GM23248 (cell line): Measurements from ENCODE around the gene TMEM273. TPM values are rescaled to one million over a fixed set of nuclear protein-coding genes. Genes with fewer than 3 reads are reported as not detected.

Source experiments
- DNase-seq: peaks from one replicate; pipeline ENCODE4 v3.0.0-alpha.2; 2015
- H2AFZ ChIP-seq: fragments of 200-600 bp; sonication (generic); 2 replicates; pipeline ENCODE4 v1.6.1; 2016; ENCODE audit warnings: antibody characterized with exemption
- H3F3A ChIP-seq: fragments of 200-600 bp; sonication (generic); 2 replicates; pipeline ENCODE4 v1.6.1; 2016; ENCODE audit warnings: mild to moderate bottlenecking, antibody characterized with exemption, mixed run types; ENCODE audit not compliant: insufficient read depth
- H3K27ac ChIP-seq: fragments of 200-600 bp; sonication (generic); 2 replicates; pipeline ENCODE4 v1.5.1; 2016; ENCODE audit warnings: mild to moderate bottlenecking
- H3K27me3 ChIP-seq: fragments of 200-600 bp; sonication (generic); replicated peaks from 2 replicates; pipeline ENCODE4 v1.6.1; 2016; ENCODE audit warnings: mild to moderate bottlenecking; ENCODE audit not compliant: insufficient read depth
- H3K36me3 ChIP-seq: fragments of 200-600 bp; sonication (generic); 2 replicates; pipeline ENCODE4 v1.6.1; 2016; ENCODE audit warnings: low read depth, mild to moderate bottlenecking
- H3K4me1 ChIP-seq: fragments of 200-600 bp; sonication (generic); 2 replicates; pipeline ENCODE4 v1.6.1; 2016; ENCODE audit warnings: mild to moderate bottlenecking; ENCODE audit not compliant: insufficient read depth
- H3K4me2 ChIP-seq: fragments of 200-600 bp; sonication (generic); one replicate; pipeline ENCODE4 v1.6.1; 2016; ENCODE audit warnings: mild to moderate bottlenecking; ENCODE audit not compliant: unreplicated experiment
- H3K4me3 ChIP-seq: fragments of 200-600 bp; sonication (generic); 2 replicates; pipeline ENCODE4 v1.5.1; 2016; ENCODE audit warnings: mild to moderate bottlenecking
- H3K79me2 ChIP-seq: fragments of 200-600 bp; sonication (generic); 2 replicates; pipeline ENCODE4 v1.6.1; 2016; ENCODE audit warnings: mild to moderate bottlenecking; ENCODE audit not compliant: insufficient read depth
- H3K9ac ChIP-seq: fragments of 200-600 bp; sonication (generic); 2 replicates; pipeline ENCODE4 v1.6.1; 2016; ENCODE audit warnings: mild to moderate bottlenecking
- H3K9me2 ChIP-seq: fragments of 200-600 bp; sonication (generic); 2 replicates; pipeline ENCODE4 v1.6.1; 2016; ENCODE audit warnings: mixed run types, mild to moderate bottlenecking, moderate library complexity; ENCODE audit not compliant: insufficient read depth
- H3K9me3 ChIP-seq: fragments of 200-600 bp; sonication (generic); one replicate; pipeline ENCODE4 v1.6.1; 2017; ENCODE audit warnings: low read depth
- H4K20me1 ChIP-seq: fragments of 200-600 bp; sonication (generic); 2 replicates; pipeline ENCODE4 v1.6.0; 2016; ENCODE audit not compliant: insufficient read depth
- EZH2 ChIP-seq: fragments of 200-600 bp; sonication (generic); IDR thresholded peaks from 2 replicates; pipeline ENCODE4 v1.6.1; 2018; ENCODE audit warnings: antibody characterized with exemption, mild to moderate bottlenecking; ENCODE audit not compliant: insufficient read depth, poor library complexity, severe bottlenecking
- EZH2phosphoT487 ChIP-seq: fragments of 200-600 bp; sonication (generic); IDR thresholded peaks from 2 replicates; pipeline ENCODE4 v1.6.1; 2018; ENCODE audit warnings: antibody characterized with exemption, moderate library complexity, mild to moderate bottlenecking, low read depth; ENCODE audit not compliant: insufficient read depth
- WGBS, 2 experiments: methylation state at CpG; one replicate each; pipeline ENCODE4 v1.1.6; 2015 to 2017; ENCODE audit warnings: low lambda C conversion rate in 2 of 2, low coverage in 1 of 2; ENCODE audit errors: missing lambda C conversion rate in 2 of 2; 5-methylcytosine and 5-hydroxymethylcytosine counted together
- in situ Hi-C: fragments of 300-500 bp; cut with MboI; formaldehyde crosslinking; loops from 2 replicates; pipeline ENCODE4 v1.15.0; 2020
- polyA plus RNA-seq: library from polyadenylated mRNA; unstranded; fragments of >200 nt; fragmentation: Nextera tagmentation; extraction: Ambion mirVana; gene quantifications from 2 replicates; pipeline ENCODE4 v1.2.1, GENCODE V29; 2016
- total RNA-seq: library from RNA; depleted of rRNA; stranded (reverse); fragments of >200 nt; shearing (Covaris generic); gene quantifications from 2 replicates; pipeline ENCODE4 v1.2.3, GENCODE V29; 2014; rRNA removed

The TMEM273 gene
- total and polyA plus RNA-seq, 2 experiments from 2014 or later: not detected

DNA sequence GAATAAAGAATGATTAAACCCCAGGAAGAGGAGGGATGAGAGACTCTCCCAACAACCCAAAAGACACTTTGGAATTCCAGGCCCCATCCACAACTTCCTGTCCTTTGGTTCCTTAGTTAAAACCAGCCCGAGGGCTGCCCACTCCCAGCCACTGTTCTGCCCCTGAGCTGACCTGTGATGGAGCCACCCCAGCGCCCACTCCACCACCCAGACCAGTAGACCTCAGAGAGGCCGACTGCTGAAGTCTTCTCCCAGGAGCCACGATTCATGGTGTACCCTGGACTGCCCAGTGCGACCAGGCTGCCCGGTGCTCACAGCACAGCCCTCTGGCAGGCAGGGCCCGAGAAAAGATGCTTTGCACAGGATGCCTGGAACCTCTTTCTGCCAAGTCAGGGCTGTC, 79.5 kb downstream of the TMEM273 start:
- no peaks in the 10 kb centered on the region for H3F3A ChIP-seq
- no peak overlapping the region for H2AFZ ChIP-seq
- no peak for TF ChIP-seq EZH2phosphoT487
- no peak for TF ChIP-seq EZH2
- H3K9ac ChIP-seq: no peak overlapping the region
- peaks cover 65% of the 10 kb centered on the region for H3K79me2 ChIP-seq
- no peak for DNase-seq
- no peak overlapping the region for H3K4me2 ChIP-seq
- H4K20me1 ChIP-seq: no peaks in the 10 kb centered on the region
- in situ Hi-C loops: no loop called here
- H3K9me3 ChIP-seq: no peaks in the 10 kb centered on the region
- H3K9me2 ChIP-seq: no peaks in the 10 kb centered on the region
- no peak overlapping the region for H3K4me3 ChIP-seq
- peaks cover 29% of the 10 kb centered on the region for H3K4me1 ChIP-seq
- WGBS, 2 experiments: 93% methylated on average over 7 of the region's 7 CpGs
- H3K27ac ChIP-seq: no peak overlapping the region
- no peaks in the 10 kb centered on the region for H3K36me3 ChIP-seq
- H3K27me3 ChIP-seq: no peaks in the 10 kb centered on the region

DNA sequence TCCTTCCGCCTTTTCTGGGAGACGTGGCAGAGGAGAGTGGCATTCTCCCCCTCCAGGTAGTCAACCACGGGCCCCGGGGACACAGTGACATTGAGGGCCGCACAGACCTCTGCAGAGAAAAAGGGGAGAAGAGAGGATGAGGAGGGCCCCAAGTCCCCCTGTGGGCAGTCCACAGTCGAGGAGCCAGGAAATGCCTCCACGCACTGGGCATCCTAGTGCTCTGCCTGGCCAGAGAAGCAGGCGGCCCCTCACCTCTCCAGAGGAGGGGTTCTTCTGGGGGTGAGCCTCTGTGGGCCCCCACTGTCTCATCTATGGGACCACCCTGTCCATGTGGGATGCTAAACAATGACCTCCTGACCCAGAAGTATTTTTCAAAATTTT, 80.3 kb downstream of the TMEM273 start:
- Histone ChIP-seq H3K27me3 (no peaks in the 10 kb centered on the region), H2AFZ (no peak overlapping the region), H3K9ac (no peak overlapping the region), H3K4me2 (no peak overlapping the region), H3K9me3 (no peaks in the 10 kb centered on the region), H3K4me3 (no peak overlapping the region), H4K20me1 (no peaks in the 10 kb centered on the region), H3K9me2 (no peaks in the 10 kb centered on the region), H3K79me2 (peaks cover 59% of the 10 kb centered on the region), H3F3A (no peaks in the 10 kb centered on the region), H3K4me1 (peaks cover 22% of the 10 kb centered on the region), H3K27ac (no peak overlapping the region), H3K36me3 (no peaks in the 10 kb centered on the region)
- no peak for DNase-seq
- no peak for TF ChIP-seq EZH2phosphoT487
- TF ChIP-seq EZH2: no peak
- WGBS, 2 experiments: 99% methylated on average over 8 of the region's 8 CpGs
- in situ Hi-C loops: no loop called here

DNA sequence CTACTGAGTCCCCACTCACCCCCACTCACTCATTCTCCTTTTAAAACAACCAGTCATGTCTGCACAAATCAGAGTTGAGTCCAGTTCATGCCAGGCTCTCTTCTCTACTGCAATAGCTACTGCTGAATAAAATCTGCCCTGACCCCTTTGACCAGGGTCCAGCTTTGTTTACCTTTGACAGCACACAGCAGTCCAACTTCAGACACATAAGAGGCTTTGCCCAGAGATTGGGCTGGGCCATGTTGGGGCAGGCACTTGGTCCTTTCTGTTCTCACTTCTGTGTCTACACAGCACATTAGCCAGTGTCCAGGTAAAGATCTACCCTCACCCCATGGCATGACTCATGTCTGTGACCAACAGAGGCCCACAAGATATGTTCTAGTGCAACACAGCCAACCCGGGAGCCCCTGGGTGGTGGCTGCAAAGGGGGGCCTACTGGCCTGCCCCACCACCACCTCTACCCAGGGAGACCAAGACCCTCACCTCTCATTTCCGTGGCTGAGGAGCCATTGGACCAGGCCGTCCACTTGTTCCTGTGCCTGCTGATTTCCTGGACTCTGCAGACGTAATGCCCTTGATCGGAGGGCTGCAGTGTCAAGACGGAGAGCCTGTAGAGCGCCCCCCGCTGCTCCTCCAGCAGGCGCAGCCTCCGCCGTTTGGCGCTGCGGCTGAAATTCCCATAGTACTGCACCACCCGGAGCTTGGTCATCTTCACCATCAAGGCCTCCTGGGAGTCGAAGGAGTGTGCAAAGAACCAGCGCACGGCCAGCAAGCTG, 80.9 kb downstream of the TMEM273 start:
- H3K9ac ChIP-seq: no peak overlapping the region
- H3K4me2 ChIP-seq: no peak overlapping the region
- H3K27me3 ChIP-seq: no peaks in the 10 kb centered on the region
- no peak for TF ChIP-seq EZH2
- TF ChIP-seq EZH2phosphoT487: no peak
- in situ Hi-C loops: no loop called here
- H3F3A ChIP-seq: no peaks in the 10 kb centered on the region
- H3K79me2 ChIP-seq: peaks cover 54% of the 10 kb centered on the region
- no peaks in the 10 kb centered on the region for H3K9me3 ChIP-seq
- H4K20me1 ChIP-seq: no peaks in the 10 kb centered on the region
- H3K36me3 ChIP-seq: no peaks in the 10 kb centered on the region
- H3K4me3 ChIP-seq: no peak overlapping the region
- no peak overlapping the region for H2AFZ ChIP-seq
- DNase-seq: no peak
- H3K9me2 ChIP-seq: no peaks in the 10 kb centered on the region
- H3K27ac ChIP-seq: no peak overlapping the region
- H3K4me1 ChIP-seq: peaks cover 22% of the 10 kb centered on the region
- WGBS, 2 experiments: 97% methylated on average over 17 of the region's 17 CpGs

DNA sequence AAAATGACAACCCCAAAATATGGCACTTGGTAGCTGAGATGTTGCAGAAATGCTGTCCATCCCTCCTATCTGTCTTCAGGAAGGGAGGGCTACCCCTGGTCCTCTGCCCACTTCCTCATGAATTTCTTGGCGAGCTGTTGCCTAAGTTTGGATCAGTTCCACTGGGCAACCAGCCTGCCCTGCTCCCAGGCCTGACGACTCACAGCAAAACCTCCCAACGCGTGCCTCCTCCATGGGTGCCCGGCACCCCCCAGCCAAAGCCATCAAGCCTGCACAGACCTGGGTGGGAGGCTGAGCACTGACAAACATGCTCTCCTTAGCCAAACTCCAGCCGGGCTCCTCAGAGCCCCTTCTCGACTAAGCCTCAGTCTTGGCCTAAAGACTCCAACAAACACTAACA, 81.7 kb downstream of the TMEM273 start:
- in situ Hi-C loops: no loop called here
- H3K79me2 ChIP-seq: peaks cover 57% of the 10 kb centered on the region
- H3K4me2 ChIP-seq: no peak overlapping the region
- no peak for TF ChIP-seq EZH2
- TF ChIP-seq EZH2phosphoT487: no peak
- peaks cover 18% of the 10 kb centered on the region for H3K4me1 ChIP-seq
- no peak overlapping the region for H3K27ac ChIP-seq
- no peaks in the 10 kb centered on the region for H4K20me1 ChIP-seq
- no peak overlapping the region for H3K4me3 ChIP-seq
- H3K9me3 ChIP-seq: no peaks in the 10 kb centered on the region
- H3K9me2 ChIP-seq: no peaks in the 10 kb centered on the region
- DNase-seq: peak; percentile 58
- H3K9ac ChIP-seq: no peak overlapping the region
- H2AFZ ChIP-seq: no peak overlapping the region
- H3K27me3 ChIP-seq: no peaks in the 10 kb centered on the region
- H3F3A ChIP-seq: no peaks in the 10 kb centered on the region
- H3K36me3 ChIP-seq: no peaks in the 10 kb centered on the region
- 17 to 23% methylated on average over 7 of the region's 7 CpGs for WGBS, 2 experiments

DNA sequence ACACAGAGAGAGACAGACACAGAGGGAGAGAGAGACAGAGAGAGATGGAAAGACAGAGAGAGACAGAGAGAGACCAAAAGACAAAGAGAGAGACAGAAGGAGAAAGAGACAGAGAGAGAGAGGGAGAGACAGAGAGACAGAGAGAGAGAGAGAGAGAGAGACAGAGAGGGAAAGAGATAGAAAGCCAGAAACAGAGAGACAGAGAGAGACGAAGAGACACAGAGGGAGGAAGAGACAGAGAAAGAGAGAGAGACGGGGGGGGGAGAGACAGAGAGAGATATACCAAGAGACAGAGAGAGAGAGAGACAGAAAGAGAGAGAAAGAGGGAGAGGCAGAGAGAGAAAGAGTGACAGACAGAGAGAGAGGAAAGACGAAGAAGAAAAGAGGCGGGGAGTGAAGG, 83.1 kb downstream of the TMEM273 start:
- Histone ChIP-seq H3K9me3 (no peaks in the 10 kb centered on the region), H3K9me2 (no peaks in the 10 kb centered on the region), H3F3A (no peaks in the 10 kb centered on the region), H3K4me3 (no peak overlapping the region), H3K27me3 (no peaks in the 10 kb centered on the region), H3K36me3 (no peaks in the 10 kb centered on the region), H3K27ac (no peak overlapping the region), H4K20me1 (no peaks in the 10 kb centered on the region), H3K4me2 (no peak overlapping the region), H3K79me2 (peaks cover 54% of the 10 kb centered on the region), H3K4me1 (peaks cover 14% of the 10 kb centered on the region), H3K9ac (no peak overlapping the region), H2AFZ (no peak overlapping the region)
- in situ Hi-C loops: no loop called here
- no peak for DNase-seq
- TF ChIP-seq EZH2 (no peak), EZH2phosphoT487 (no peak)
- 86 to 97% methylated on average over 1 to 4 of the region's 4 CpGs for WGBS, 2 experiments

Other genes with a start within 250 kb of the TMEM273 start
- gene LRRC18, start 248.6 kb downstream of the TMEM273 start, total RNA-seq: not detected in 2 replicates
- gene LRRC18, start 248.6 kb downstream of the TMEM273 start, polyA plus RNA-seq: not detected in 2 replicates
- 8.7 and 9.5 TPM in 2 replicates for gene VSTM4, start 72.9 kb downstream of the TMEM273 start, total RNA-seq
- gene VSTM4, start 72.9 kb downstream of the TMEM273 start, polyA plus RNA-seq: 12.3 and 12.4 TPM in 2 replicates
- not detected in 2 replicates for gene FAM170B, start 54.4 kb downstream of the TMEM273 start, total RNA-seq
- not detected in 2 replicates for gene FAM170B, start 54.4 kb downstream of the TMEM273 start, polyA plus RNA-seq
- not detected in 2 replicates for gene C10orf71, start 110.8 kb upstream of the TMEM273 start, total RNA-seq
- not detected in 2 replicates for gene C10orf71, start 110.8 kb upstream of the TMEM273 start, polyA plus RNA-seq
- not detected in 2 replicates for gene DRGX, start 207.7 kb upstream of the TMEM273 start, total RNA-seq
- 0.09 and 0.20 TPM in 2 replicates for gene DRGX, start 207.7 kb upstream of the TMEM273 start, polyA plus RNA-seq